HepG2 (cell line): ENCODE results near the gene VCL. TPM values are rescaled to one million over a fixed set of nuclear protein-coding genes. Genes with fewer than 3 reads are reported as not detected.

ENCODE experiments used
- ARHGAP35 ChIP-seq: sonication (generic); formaldehyde crosslinking; IDR thresholded peaks from 2 replicates; pipeline ENCODE4 v1.9.0; 2022; ENCODE audit warnings: mild to moderate bottlenecking, inconsistent platforms, moderate library complexity, missing genetic modification reagents, borderline replicate concordance
- ATAD3A ChIP-seq: sonication (generic); formaldehyde crosslinking; IDR thresholded peaks from 2 replicates; pipeline ENCODE4 v1.4.0; 2020; ENCODE audit warnings: missing genetic modification reagents
- CENPBD1 ChIP-seq: sonication (generic); formaldehyde crosslinking; IDR thresholded peaks from 2 replicates; pipeline ENCODE4 v1.8.0; 2022; ENCODE audit warnings: missing genetic modification reagents, low read depth, mild to moderate bottlenecking, borderline replicate concordance
- GTF2F1 ChIP-seq: fragments of 150-350 bp; IDR thresholded peaks from 2 replicates; pipeline ENCODE4 v1.6.1; 2014; ENCODE audit warnings: low read length
- KMT2A ChIP-seq: sonication (generic); formaldehyde crosslinking; IDR thresholded peaks from 2 replicates; pipeline ENCODE4 v1.4.0; 2020; ENCODE audit warnings: missing genetic modification reagents
- MTA1 ChIP-seq: sonication (generic); formaldehyde crosslinking; IDR thresholded peaks from 2 replicates; pipeline ENCODE4 v1.4.0; 2020; ENCODE audit warnings: missing genetic modification reagents, mild to moderate bottlenecking, borderline replicate concordance
- SP2 ChIP-seq: sonication (generic); formaldehyde crosslinking; IDR thresholded peaks from 2 replicates; pipeline ENCODE4 v1.5.1; 2020; ENCODE audit warnings: mild to moderate bottlenecking, missing genetic modification reagents
- ZBTB7B ChIP-seq: sonication (generic); formaldehyde crosslinking; IDR thresholded peaks from 2 replicates; pipeline ENCODE4 v1.4.0; 2020; ENCODE audit warnings: missing genetic modification reagents
- ZIK1 ChIP-seq: sonication (generic); formaldehyde crosslinking; IDR thresholded peaks from 2 replicates; pipeline ENCODE4 v1.5.0; 2020; ENCODE audit warnings: mild to moderate bottlenecking, low read depth, missing genetic modification reagents, borderline replicate concordance
- ZNF263 ChIP-seq: sonication (generic); formaldehyde crosslinking; IDR thresholded peaks from 2 replicates; pipeline ENCODE4 v1.4.0; 2020; ENCODE audit warnings: missing genetic modification reagents
- ZNF563 ChIP-seq: sonication (generic); formaldehyde crosslinking; IDR thresholded peaks from 2 replicates; pipeline ENCODE4 v1.8.0; 2022; ENCODE audit warnings: mild to moderate bottlenecking, moderate library complexity, missing genetic modification reagents
- ZNF839 ChIP-seq: sonication (generic); formaldehyde crosslinking; IDR thresholded peaks from 2 replicates; pipeline ENCODE4 v1.4.0; 2020; ENCODE audit warnings: missing genetic modification reagents, mild to moderate bottlenecking, borderline replicate concordance
- polyA plus RNA-seq, 8 experiments: library from polyadenylated mRNA; depleted of rRNA in 3 of 8; stranded (reverse) in 7 of 8; unstranded in 1 of 8; fragments of >200 nt; fragmentation: Illumina TruSeq in 4 of 8; extraction: Trizol in 4 of 8; gene quantifications; 2 replicates each; pipeline versions ENCODE4 v1.2.1 to v1.2.3, GENCODE V29; 2011 to 2016; ENCODE audit warnings: low read depth in 4 of 8, missing spikeins in 1 of 8, mixed read lengths in 1 of 8; ENCODE audit not compliant: insufficient read depth in 1 of 8
- total RNA-seq, 5 experiments: library from RNA; depleted of rRNA; stranded (reverse); fragments of >200 nt; fragmentation: Illumina TruSeq; extraction: Trizol; gene quantifications; 2 replicates each; pipeline ENCODE4 v1.2.3, GENCODE V29; 2016; ENCODE audit warnings: low read depth in 1 of 5
- TF ChIP-seq, protein P1 (sequence below): sonication (generic); formaldehyde crosslinking; IDR thresholded peaks from 2 replicates; pipeline ENCODE4 v1.4.0; 2020; ENCODE audit warnings: missing genetic modification reagents, borderline replicate concordance
- TF ChIP-seq, protein P2 (sequence below): sonication (generic); formaldehyde crosslinking; conservative IDR thresholded peaks from 2 replicates; pipeline ENCODE4 v1.4.0; 2020; ENCODE audit warnings: missing genetic modification reagents
- TF ChIP-seq, protein P3 (sequence below): sonication (generic); formaldehyde crosslinking; IDR thresholded peaks from 2 replicates; pipeline ENCODE4 v1.8.1; 2023; ENCODE audit warnings: missing genetic modification reagents, mild to moderate bottlenecking, borderline replicate concordance
- TF ChIP-seq, protein P4 (sequence below): sonication (generic); formaldehyde crosslinking; IDR thresholded peaks from 2 replicates; pipeline ENCODE4 v1.5.0; 2020; ENCODE audit warnings: mild to moderate bottlenecking, missing genetic modification reagents

VCL gene
- total and polyA plus RNA-seq, 2 of the 13 experiments (the other 11 are each of a cell fraction or from before 2014, with no cell fraction given), result 17.3 to 26.9 TPM

DNA sequence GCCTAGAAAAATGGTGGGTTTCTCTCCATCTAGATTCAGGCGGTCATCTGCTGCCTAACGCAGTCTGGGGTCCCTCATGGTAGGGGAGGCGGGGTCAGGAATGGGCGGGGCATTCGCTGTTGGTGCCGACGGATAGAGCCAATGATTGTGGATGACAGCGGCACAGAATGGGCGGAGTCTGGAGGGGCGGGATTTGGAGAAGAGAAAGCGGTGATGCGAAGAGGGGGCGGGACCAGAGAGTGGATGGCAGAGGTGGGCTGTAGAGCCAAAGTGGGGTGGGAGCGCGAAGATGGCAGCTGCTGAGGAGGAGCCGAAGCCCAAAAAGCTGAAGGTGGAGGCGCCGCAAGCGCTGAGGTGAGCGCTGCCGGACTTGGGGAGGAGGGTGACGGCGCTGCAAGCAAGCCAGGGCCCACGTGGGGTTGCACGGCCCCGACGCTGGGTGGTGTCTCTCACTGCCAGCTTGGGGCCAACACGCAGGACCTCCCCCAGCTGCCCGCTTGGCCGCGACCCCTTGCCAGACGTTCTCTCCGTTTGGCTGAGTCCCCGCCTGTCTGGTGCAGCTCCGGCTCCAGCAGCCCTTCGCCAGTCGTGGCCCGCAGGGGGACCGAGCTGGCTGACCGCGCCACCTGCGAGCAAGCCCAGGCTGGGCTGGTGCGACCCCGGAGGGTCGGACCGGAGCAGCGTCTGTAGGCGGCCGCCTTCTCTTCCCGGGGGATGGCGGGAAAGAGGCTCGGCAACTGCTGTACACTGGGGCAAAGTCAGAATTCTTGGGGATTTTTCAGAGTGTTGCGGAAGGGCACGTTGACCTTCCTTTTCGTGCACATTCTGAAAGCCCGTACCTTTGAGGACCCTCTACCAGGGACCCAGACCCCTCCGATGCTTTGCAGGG lies 153.3 kb downstream of the VCL start, which contains the start of gene ADK (continued):
- TF ChIP-seq, protein P1, sequence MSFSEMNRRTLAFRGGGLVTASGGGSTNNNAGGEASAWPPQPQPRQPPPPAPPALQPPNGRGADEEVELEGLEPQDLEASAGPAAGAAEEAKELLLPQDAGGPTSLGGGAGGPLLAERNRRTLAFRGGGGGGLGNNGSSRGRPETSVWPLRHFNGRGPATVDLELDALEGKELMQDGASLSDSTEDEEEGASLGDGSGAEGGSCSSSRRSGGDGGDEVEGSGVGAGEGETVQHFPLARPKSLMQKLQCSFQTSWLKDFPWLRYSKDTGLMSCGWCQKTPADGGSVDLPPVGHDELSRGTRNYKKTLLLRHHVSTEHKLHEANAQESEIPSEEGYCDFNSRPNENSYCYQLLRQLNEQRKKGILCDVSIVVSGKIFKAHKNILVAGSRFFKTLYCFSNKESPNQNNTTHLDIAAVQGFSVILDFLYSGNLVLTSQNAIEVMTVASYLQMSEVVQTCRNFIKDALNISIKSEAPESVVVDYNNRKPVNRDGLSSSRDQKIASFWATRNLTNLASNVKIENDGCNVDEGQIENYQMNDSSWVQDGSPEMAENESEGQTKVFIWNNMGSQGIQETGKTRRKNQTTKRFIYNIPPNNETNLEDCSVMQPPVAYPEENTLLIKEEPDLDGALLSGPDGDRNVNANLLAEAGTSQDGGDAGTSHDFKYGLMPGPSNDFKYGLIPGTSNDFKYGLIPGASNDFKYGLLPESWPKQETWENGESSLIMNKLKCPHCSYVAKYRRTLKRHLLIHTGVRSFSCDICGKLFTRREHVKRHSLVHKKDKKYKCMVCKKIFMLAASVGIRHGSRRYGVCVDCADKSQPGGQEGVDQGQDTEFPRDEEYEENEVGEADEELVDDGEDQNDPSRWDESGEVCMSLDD (CRISPR knock-in tag), result no peak
- no peak; the same call in 1 of the 2 replicates for TF ChIP-seq ZNF839 (CRISPR knock-in tag)
- no peak; the same call in 1 of the 2 replicates for TF ChIP-seq KMT2A (CRISPR knock-in tag)
- TF ChIP-seq ZBTB7B (CRISPR knock-in tag), result peak; percentile 95
- TF ChIP-seq, protein P2, sequence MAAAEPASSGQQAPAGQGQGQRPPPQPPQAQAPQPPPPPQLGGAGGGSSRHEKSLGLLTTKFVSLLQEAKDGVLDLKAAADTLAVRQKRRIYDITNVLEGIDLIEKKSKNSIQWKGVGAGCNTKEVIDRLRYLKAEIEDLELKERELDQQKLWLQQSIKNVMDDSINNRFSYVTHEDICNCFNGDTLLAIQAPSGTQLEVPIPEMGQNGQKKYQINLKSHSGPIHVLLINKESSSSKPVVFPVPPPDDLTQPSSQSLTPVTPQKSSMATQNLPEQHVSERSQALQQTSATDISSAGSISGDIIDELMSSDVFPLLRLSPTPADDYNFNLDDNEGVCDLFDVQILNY, result peak; percentile 54; the same call in 1 of the 2 replicates
- TF ChIP-seq SP2 (CRISPR knock-in tag), result no peak; the same call in 1 of the 2 replicates
- TF ChIP-seq ATAD3A, result no peak
- TF ChIP-seq ZIK1, result 0 out of 2 replicates have a peak, but pooled peaks have one; percentile 75
- peak; percentile 69; the same call in 1 of the 2 replicates for TF ChIP-seq MTA1
- TF ChIP-seq ZNF263, result peak; percentile 84
- TF ChIP-seq CENPBD1, result no peak
- no peak for TF ChIP-seq ZNF563 (CRISPR knock-in tag)
- no peak for TF ChIP-seq GTF2F1
- TF ChIP-seq, protein P3, sequence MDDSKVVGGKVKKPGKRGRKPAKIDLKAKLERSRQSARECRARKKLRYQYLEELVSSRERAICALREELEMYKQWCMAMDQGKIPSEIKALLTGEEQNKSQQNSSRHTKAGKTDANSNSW, result 0 out of 2 replicates have a peak, but pooled peaks have one; percentile 47
- TF ChIP-seq, protein P4, sequence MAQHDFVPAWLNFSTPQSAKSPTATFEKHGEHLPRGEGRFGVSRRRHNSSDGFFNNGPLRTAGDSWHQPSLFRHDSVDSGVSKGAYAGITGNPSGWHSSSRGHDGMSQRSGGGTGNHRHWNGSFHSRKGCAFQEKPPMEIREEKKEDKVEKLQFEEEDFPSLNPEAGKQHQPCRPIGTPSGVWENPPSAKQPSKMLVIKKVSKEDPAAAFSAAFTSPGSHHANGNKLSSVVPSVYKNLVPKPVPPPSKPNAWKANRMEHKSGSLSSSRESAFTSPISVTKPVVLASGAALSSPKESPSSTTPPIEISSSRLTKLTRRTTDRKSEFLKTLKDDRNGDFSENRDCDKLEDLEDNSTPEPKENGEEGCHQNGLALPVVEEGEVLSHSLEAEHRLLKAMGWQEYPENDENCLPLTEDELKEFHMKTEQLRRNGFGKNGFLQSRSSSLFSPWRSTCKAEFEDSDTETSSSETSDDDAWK (CRISPR knock-in tag), result no peak
- TF ChIP-seq ARHGAP35, result peak; percentile 19; the same call in 1 of the 2 replicates
